ENCODE data around the gene SELENOO. TPM values are rescaled to one million over a fixed set of nuclear protein-coding genes. Genes with fewer than 3 reads are reported as not detected.

The SELENOO gene
- polyA plus RNA-seq, 4 donors: 14.9 to 26.2 (median 17.1) TPM

DNA sequence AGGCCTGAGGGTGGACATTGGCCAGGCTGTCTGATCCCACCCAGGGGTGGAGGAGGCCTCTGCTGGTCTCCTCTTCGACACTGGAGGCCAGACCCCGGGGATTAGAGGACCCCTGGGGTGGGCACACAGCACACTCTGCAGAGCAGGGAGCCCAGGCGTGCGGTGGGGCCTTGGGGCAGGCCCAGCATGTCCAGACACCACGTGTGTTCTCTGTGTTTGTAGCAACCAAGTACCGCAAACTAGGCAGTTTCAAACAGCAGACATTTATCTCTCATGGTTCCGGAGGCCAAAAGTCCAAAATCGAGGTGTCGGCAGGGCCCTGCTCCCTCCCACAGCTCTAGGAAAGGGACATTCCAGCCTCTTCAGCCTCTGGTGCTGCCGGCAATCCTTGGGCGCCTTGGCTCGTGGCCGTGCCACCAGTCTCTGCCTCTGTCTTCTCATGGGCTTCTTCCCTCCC lies 28.8 kb upstream of the SELENOO start:
- DNase-seq (ENCODE audit: low read depth in 4 of 4, low spot score in 3 of 4): no peak

DNA sequence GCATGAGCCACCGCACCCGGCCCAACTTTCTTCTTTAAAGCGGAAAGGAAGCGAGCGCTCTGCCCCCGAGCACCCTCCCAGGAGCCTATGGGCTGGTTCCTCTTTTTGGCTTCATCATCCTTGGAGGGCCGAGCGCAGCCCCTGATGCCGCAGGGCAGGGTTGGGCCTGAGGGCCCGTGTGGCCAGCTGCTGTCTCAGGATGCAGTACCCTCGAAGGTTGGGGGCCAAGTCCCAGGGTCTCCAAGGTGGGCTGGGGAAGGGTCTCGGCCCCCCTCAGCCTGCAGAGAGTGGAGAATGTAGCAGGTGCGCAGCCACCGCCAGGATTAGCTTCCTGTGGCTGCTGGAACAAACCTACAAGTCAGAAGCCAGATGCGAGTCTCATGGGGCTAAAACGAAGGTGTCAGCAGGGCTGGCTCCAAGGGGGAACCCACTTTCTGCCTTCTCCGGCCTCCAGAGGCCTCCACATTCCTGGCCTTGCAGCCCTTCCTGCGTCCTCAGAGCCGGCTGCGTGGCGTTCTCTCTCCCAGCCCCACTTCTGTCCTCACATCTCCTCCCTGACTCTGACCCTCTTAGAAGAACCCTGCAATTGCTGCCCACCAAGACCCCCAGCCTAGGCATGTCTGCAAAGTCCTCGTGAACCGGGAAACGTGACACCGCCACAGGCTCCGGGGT lies 27.4 kb upstream of the SELENOO start:
- DNase-seq (ENCODE audit: low read depth in 4 of 4, low spot score in 3 of 4): no peak

DNA sequence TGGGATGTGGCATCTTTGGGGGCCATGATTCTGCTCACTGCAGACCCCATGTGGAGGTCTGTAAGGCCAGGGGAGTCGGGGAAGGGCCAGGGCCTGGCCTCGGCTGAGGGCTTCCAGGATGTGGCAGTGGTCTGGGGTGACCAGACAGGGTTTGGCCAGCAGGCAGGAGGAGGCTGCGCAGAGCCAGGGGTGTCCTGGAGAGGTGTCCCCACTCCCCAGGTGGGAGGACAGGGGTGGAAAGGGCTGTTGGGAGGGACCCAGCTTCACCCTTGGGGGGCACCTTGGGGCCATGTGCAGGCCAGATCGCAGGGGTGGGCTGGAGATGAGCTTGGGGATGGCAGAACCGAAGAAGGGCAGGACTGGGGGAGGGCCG lies 26.8 kb upstream of the SELENOO start:
- no peak for DNase-seq (ENCODE audit: low read depth in 4 of 4, low spot score in 3 of 4)

DNA sequence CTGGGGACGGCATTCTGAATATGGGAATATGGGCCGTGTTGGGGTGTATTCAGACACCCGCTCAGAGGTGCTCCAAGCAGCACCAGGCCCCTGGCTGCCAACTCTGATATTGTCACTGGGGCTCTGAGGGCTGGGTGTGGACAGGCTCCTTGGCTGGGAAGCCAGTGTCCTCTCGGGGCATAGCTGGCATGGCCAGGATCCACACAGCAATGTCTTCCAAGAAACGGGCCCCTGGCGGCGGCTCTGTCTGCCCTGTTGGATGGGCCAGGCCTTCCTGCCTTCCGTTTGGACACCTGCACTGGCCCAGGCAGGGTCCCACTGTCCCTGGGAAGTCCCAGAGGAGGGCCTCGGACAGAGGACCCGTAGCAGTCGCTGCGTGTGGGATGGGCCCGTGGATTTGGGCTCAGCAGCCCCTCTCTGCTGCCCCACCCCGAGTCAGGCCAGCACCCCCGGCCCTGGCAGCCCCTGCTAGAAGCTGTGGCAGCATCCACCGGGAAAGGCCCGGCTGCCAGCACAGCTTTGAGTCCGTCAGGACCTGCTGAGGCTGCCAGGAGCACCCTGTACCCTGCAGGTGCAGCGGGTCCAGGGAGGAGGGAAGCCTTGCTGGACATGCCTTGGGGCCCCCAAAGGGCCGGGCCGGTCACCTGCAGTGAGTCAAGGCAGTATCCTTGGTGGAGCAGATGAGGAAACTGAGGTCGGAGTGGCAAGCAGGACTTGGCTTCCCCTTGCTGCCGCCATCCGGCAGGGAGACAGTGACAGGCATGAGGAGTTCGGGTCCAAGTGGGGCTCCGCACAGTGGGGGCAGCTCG lies 26.2 kb upstream of the SELENOO start:
- no peak for DNase-seq (ENCODE audit: low read depth in 4 of 4, low spot score in 3 of 4)

DNA sequence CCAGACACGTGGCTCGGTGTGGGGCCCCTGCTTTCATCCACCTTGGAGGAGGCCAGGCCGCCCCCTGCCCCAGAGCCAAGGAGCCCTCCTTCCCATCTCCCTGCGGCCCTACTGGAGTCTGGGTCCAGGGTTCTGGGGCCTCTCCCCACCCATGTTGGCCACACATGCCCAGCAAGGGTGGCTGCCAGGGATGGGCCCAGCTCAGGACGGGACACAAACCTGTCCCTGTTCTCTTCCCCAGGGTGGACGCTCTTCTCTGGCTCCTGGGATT lies 25.7 kb upstream of the SELENOO start:
- DNase-seq (ENCODE audit: low read depth in 4 of 4, low spot score in 3 of 4): no peak

DNA sequence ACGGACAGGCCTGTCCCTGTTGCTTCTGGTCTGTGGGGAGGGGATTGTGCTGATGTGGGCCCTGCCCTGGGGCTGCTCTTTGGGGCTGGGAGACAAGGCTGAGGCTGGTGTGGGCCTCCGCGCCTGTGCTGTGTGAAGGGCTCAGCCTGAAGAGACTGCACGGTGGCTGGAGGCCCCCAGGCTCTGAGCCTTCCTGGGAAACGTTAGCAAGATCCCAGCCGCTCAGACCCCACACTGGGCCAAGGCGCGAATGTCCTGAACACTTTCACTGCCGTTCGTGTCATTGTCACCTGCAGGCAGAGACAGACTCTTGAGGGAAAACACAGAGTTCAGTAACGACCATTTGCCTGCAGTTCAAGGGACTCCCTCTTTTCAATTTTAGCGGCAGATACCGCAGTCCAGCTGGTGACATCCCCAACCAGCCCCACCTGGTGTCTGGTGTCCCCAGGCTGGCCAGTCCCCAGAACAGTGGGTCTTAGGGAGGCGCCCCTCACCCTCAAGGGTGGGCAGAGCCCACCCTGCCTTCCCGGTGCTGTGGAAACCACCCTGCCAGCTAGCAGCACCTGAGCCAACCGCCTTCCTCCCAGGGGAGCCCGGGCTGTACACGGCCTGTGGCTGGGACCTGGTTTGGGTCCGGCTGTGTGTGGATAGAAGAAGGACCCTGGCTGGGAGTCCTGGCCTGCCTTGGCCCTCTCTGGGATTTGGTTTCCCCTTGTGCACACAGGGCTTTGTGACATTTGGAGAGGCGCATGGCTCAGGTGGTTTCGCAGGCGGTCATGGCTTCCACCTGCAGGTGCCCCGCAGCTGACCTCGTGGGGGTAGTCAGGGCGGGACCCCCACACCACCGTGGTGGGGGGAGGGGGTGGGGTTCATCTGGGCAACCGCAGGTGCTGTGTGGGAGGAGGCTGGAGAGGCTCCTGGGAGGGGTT lies 24.6 kb upstream of the SELENOO start:
- no peak for DNase-seq (ENCODE audit: low read depth in 4 of 4, low spot score in 3 of 4)

DNA sequence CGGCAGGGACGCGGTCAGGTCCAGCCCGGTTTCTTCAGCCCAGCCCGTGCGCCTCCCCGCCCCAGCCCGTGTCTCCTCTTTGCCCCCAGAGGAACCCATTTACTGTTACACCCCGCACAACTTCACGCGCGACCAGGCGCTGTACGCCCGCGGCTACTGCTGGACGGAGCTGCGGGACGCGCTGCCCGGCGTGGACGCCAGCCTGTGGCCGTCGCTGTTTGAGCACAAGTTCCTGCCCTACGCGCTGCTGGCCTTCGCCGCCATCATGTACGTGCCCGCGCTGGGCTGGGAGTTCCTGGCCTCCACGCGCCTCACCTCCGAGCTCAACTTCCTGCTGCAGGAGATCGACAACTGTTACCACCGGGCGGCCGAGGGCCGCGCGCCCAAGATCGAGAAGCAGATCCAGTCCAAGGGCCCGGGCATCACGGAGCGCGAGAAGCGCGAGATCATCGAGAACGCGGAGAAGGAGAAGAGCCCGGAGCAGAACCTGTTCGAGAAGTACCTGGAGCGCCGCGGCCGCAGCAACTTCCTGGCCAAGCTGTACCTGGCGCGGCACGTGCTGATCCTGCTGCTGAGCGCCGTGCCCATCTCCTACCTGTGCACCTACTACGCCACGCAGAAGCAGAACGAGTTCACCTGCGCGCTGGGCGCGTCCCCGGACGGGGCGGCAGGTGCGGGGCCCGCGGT lies 23.8 kb upstream of the SELENOO start:
- no peak for DNase-seq (ENCODE audit: low read depth in 4 of 4, low spot score in 3 of 4)

DNA sequence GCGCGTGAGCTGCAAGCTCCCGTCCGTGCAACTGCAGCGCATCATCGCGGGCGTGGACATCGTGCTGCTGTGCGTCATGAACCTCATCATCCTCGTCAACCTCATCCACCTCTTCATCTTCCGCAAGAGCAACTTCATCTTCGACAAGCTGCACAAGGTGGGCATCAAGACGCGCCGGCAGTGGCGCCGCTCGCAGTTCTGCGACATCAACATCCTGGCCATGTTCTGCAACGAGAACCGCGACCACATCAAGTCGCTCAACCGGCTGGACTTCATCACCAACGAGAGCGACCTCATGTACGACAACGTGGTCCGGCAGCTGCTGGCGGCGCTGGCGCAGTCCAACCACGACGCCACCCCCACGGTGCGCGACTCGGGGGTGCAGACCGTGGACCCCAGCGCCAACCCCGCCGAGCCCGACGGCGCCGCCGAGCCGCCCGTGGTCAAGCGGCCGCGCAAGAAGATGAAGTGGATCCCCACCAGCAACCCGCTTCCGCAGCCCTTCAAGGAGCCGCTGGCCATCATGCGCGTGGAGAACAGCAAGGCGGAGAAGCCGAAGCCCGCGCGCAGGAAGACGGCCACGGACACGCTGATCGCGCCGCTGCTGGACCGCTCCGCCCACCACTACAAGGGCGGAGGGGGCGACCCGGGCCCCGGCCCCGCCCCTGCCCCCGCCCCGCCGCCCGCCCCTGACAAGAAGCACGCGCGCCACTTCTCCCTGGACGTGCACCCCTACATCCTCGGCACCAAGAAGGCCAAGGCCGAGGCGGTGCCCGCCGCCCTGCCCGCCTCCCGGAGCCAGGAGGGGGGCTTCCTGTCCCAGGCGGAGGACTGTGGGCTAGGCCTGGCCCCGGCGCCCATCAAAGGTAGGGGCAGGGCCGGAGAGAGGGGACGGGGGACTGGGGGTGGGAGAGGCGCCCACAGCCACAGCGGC lies 23.0 kb upstream of the SELENOO start:
- no peak for DNase-seq (ENCODE audit: low read depth in 4 of 4, low spot score in 3 of 4)

DNA sequence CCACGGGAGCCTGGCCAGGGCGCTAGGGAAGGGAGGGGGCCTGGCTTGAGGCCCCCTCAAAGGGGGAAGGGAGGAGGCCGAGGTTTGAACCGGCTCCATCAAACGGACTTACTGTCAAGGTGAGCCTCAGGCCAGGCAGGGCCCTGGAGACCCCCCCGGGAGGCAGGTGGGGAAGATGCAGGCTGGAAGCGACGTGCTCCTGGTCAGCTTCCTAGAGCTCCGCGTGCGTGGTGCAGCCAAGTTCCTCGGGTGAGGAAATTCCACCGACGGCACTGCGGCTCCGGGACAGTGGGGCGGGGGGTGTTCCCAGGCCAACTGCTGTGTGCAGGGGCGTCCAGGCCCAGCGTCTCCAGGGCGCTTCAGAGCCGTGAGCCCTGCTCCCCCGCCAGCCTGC lies 22.3 kb upstream of the SELENOO start:
- no peak for DNase-seq (ENCODE audit: low read depth in 4 of 4, low spot score in 3 of 4)

DNA sequence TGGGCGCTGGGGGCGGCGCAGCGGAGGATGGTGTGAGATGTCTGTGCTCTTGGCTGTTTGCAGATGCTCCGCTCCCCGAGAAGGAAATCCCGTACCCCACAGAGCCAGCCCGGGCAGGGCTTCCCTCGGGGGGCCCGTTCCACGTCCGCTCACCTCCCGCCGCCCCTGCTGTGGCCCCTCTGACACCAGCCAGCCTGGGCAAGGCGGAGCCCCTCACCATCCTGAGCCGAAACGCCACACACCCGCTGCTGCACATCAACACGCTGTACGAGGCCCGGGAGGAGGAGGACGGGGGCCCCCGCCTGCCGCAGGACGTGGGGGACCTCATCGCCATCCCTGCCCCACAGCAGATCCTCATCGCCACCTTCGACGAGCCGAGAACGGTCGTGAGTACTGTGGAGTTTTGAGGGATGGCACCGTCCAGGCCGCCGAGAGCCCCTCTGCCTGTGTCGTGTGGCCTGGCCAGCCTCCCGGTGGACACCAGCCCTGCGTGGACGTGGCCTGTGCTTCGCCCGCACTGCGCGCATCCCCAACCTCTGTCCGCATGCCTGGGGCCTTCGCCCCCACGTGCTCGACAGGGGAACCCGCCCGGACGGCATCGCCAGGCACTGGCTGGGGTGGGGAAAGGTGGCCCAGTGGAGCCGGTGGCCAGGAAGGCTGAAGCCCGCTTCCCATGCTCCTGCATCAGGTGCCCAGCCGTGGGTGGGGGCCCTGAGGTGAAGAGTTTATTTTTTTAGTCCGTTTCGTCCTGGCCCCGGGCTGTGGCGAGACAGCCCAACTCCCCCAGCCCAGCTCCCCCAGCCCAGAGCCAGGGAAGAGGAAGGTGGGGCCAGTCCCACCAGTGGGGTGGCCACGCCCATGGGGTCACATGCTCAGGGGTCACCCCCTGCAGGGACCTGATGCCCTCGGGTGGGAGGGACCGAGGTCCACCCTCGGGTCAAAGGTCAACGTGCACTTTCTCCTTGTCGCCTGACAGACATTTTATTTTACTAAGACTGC lies 21.6 kb upstream of the SELENOO start:
- DNase-seq (ENCODE audit: low read depth in 4 of 4, low spot score in 3 of 4): no peak

DNA sequence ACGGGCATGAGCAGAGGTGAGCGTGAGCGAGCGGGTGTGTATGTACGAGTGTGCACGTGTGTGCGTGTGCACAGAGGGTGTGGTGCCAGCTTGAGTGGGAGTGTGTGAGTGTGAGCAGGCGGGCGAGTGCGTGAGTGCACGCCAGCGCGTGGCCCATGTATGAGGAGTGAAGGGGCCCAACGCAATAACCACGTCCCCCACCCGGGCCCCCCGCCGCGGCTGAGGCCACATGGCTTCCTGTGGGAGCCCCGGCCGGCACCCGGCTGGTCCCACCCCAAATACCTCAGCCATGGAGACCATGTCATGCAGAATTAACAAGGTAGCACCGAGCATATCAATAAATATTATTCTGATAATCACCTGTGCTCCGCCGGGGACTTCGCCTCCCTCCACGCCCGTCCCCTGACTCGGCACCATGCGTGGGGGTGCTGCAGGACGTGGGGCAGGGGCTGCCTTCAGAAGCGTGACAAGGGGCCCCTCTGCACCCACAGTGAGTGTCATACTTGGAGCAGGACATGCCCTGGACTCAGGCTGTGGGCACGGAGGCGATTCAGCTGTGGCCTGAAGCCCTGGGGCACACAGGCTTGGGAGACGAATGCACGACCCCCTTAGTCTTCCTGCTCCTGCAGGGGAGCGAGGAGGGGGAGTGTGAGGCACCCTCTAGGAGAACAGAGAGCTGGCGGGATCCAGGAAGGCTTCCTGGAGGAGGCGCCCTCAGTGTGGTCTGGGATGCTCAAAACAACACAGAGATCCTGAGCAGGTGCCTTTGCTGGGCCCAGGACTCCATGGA lies 20.7 kb upstream of the SELENOO start:
- DNase-seq (ENCODE audit: low read depth in 4 of 4, low spot score in 3 of 4): no peak

DNA sequence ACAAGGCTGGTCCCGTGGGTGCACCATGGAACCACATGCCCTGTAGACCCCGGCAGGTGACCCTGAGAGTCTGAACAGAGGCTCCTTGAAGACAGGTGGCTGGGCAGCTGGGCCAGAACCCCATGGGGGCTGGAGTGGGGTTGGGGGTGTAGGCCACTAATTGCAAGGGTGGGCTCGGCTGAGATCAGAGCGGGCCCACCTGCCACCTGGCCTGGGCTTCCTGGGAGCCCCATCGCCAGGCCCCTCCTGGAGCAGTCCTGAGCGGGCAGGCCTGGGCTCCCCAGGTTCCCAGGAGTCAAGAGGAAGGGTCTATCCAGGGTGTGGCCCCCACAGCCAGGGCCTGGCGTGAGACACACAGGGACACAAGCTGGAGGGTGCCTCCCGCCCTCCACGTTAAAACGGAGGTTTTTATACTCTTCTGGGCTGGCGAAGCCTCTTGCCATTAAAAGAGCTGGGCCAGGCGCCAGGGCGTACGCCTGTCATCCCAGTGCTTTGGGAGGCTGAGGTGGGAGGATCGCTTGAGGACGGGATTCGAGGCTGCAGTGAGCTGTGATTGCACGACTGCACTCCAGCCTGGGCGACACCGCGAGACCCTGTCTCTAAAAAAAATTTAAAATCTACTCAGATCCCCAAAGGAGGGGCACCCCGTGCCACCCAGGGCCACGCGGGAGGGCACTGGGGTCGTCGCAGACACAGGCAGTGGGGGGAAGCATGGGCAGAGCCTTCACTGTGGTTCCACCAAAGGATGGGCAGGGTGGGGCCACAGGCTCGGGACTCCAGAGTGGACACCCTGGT lies 19.9 kb upstream of the SELENOO start:
- no peak for DNase-seq (ENCODE audit: low read depth in 4 of 4, low spot score in 3 of 4)

DNA sequence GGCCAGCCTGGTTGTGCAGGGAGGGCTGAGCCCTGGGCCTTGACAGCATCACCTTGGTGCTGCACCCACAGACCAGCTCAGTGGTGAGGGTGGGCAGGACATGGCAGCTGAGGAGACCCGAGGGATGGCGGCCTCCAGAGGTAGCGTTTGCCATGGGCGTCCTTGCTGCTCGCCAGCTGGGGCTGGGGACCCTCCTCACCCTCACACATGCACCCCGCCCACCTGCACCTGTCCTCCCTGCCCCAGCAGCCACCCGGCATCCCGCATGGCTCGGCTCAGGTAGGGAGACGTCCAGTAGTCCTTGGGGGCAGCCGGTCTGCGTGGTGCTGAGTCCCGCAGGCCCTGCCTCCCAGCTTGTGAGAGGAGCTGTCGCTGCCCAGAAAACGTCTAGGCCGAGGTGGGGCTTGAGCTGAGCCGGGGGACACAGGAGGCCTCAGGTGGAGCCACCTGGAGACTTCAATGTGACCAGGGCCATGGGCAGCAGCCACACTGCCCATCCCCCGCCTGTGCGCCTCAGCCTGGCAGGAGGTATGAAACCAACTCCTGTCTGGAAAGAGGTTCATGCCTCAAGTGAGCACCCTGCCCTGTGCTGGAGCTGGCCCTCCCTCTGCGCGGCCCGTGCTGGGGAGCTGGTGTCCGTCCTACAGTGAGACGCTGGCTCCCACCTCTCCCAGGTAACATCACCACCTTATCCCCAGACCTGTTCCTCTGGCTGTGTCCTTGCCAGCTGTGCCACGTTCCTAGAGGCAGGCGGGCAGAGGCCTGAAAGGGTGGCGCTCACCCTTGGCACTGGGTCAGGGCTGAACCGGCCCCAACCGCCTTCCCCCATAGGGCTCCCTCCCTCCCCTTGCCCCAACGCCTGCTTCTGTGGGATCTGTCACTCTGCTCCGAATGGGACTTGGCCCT lies 18.4 kb upstream of the SELENOO start:
- no peak for DNase-seq (ENCODE audit: low read depth in 4 of 4, low spot score in 3 of 4)

DNA sequence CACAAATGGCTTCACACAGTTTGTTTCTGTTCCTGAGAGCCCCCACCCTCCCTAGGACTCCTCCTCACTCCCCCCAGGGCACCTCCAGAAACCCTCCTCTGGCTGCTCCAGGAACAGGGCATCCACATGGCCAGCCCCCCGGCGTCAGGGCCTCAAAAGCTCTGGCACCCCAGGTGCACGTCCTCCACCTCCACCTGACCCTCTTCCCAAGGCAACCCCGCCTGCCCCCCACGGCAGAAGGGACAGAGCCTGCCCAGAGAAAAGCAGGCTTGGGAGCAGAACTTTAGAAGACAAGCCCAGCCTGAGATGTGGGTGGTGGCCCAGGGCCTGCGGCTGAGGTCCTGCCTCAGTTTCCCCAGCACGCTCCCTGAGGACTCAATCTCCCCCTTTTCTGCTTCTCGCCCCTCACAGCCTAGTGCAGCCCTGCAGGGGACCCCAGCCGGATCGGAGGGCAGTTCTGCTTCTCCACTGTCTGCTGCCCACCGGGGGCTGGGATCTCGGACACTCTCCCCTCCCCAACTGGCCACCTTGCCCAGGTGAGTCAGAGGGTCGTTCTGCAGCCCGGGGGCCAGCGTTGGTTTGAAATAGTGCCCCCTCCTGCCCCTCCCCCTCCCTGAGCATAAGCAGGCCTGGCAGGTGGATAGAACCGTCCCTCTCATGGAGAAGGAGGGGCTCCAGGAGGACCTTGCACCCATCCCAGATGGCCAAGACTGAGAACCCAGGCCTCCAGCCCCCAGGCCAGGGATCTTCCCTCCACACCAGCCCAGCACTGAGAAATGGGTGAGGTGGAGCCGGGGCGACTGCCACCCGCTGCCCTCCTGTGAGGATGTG lies 17.5 kb upstream of the SELENOO start:
- DNase-seq (ENCODE audit: low read depth in 4 of 4, low spot score in 3 of 4): no peak

Measured in right renal pelvis (tissue), 4 donors.